ENCODE data around the gene MTHFD1. TPM values are rescaled to one million over a fixed set of nuclear protein-coding genes. Genes with fewer than 3 reads are reported as not detected.
"Not testable (repeated sequence)": the region's sequence is repeated elsewhere in the genome, so short reads cannot be mapped to it uniquely, and the experiment has no call there.

MTHFD1 gene
- total RNA-seq, 2 experiments from 2014 or later: 231 to 238 TPM

DNA sequence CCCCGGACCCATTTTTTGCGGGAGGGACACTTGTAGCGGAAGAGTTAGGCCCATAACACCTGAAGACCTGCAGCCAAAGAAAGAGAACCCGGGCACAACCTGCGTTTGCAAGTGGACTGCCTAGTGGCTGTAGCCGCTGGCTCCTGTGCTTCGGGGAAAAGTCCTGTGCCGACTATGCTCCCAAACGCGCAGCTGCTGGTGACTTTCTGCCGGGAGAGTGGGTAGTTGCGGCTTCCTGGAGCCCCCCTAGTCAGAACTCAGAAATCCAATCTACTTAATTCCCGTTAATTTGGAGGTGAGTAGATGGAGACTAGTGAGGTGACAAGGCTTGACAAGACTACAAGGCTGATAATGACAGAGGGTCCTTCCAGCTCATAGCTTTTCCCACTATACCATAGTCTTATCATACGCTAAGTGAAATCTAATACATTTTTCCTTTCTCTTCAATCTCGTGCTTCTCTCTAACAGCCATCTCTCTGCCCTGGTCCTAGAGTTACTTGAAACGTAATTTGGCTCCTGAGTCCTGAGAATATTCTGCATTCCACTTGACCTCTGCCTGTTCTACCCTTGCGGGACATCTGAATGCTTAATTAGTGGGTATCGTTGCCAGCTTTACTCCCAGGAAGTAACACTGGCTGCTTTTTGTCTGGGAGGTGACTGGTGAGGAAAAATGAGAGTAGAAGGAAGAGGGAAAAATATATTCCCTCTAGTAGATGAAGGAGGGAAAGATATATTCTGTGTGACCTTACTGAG is 556 bp downstream of the MTHFD1 start:
- peak overlapping the region; percentile 94 for H3K27ac Mint-ChIP-seq
- no peaks in the 10 kb centered on the region for H3K9me3 Mint-ChIP-seq (ENCODE audit: insufficient read depth)
- DNase-seq (peak; percentile 47), ATAC-seq (peak; percentile 14)
- H3K36me3 Mint-ChIP-seq (ENCODE audit: low read depth): peaks cover 50% of the 10 kb centered on the region
- POLR2A ChIA-PET: interaction anchor here (0.5 to 4.4 kb wide), 14 partner anchors 9 to 747 kb away, joined by 3 to 55 read pairs (median 5); partner anchors contain the start of genes WDR89, ZBTB1 and ZBTB25
- peak overlapping the region; percentile 99 for H3K4me3 Mint-ChIP-seq
- peaks cover 53% of the 10 kb centered on the region for H3K4me1 Mint-ChIP-seq (ENCODE audit: low read depth)
- CTCF ChIA-PET: interaction anchor here (0.8 to 3.2 kb wide), 10 partner anchors 17 to 618 kb away, joined by 3 to 14 read pairs (median 4); partner anchors contain the start of gene ZBTB1
- no peaks in the 10 kb centered on the region for H3K27me3 Mint-ChIP-seq (ENCODE audit: low read depth)

DNA sequence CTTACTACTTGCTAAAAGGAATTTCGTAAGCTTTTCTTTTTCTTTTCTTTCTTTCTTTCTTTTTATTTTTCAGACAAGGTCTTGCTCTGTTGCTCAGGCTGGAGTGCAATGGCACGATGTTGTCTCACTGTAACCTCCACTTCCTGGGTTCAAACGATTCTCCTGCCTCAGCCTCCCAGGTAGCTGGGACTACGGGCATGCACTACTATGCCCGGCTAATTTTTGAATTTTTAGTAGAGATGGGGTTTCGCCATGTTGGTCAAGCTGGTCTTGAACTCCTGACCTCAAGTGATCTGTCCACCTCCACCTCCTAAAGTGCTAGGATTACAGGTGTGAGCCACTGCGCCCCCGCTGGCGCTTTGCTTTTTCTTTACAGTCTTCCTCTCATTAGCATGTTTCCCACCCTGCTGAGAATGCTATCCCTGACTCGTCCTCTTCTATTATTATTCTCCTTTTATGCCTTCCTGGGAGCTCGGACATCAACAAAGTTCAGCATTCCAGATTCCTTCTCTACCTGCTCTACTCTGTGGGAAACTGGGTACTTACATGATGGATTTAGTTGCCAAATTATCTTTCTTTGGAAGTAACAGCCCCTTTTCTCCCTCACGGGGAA is 3.1 kb downstream of the MTHFD1 start:
- DNase-seq (no peak), ATAC-seq (no peak)
- H3K27ac Mint-ChIP-seq: peak overlapping the region; percentile 37
- peaks cover 58% of the 10 kb centered on the region for H3K36me3 Mint-ChIP-seq (ENCODE audit: low read depth)
- no peaks in the 10 kb centered on the region for H3K27me3 Mint-ChIP-seq (ENCODE audit: low read depth)
- H3K4me1 Mint-ChIP-seq (ENCODE audit: low read depth): peaks cover 63% of the 10 kb centered on the region
- ChIA-PET CTCF (interaction anchor here (0.8 to 1.8 kb wide), 5 partner anchors 11 to 47 kb away, joined by 3 to 6 read pairs (median 5); no protein-coding TSS in a partner anchor), POLR2A (interaction anchor here (0.6 kb wide), 1 partner anchor 43 kb away, joined by 6 read pairs; no protein-coding TSS in a partner anchor)
- H3K4me3 Mint-ChIP-seq: peak overlapping the region; percentile 44
- H3K9me3 Mint-ChIP-seq (ENCODE audit: insufficient read depth): no peaks in the 10 kb centered on the region

DNA sequence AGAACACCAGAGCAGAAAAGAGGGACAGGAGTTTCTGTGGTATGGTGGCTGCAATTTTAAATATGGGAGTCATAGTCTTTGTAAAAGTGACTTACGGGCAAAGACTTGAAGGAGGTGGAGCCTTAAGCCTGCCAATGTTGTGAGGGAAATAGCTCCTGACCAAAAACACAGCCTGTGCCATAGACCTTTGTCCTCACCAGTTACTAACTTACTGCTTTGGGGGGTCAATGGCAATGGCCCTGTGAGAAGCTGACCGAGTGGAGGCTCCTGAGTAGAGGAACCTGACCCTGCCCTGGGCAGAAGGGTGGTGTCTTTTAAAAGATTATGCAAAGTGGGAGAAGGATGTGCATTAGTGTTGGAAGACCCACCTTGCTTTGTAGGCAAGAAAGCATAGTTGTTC is 3.8 kb downstream of the MTHFD1 start:
- Mint-ChIP-seq H3K36me3 (ENCODE audit: low read depth) (peaks cover 58% of the 10 kb centered on the region), H3K9me3 (ENCODE audit: insufficient read depth) (no peaks in the 10 kb centered on the region), H3K4me1 (ENCODE audit: low read depth) (peaks cover 58% of the 10 kb centered on the region), H3K27me3 (ENCODE audit: low read depth) (no peaks in the 10 kb centered on the region), H3K27ac (no peak overlapping the region), H3K4me3 (no peak overlapping the region)
- no peak for DNase-seq
- ATAC-seq: no peak
- ChIA-PET CTCF (interaction anchor here (0.8 to 1.8 kb wide), 6 partner anchors 9 to 86 kb away, joined by 3 to 6 read pairs (median 5); no protein-coding TSS in a partner anchor), POLR2A (no interaction called here)

DNA sequence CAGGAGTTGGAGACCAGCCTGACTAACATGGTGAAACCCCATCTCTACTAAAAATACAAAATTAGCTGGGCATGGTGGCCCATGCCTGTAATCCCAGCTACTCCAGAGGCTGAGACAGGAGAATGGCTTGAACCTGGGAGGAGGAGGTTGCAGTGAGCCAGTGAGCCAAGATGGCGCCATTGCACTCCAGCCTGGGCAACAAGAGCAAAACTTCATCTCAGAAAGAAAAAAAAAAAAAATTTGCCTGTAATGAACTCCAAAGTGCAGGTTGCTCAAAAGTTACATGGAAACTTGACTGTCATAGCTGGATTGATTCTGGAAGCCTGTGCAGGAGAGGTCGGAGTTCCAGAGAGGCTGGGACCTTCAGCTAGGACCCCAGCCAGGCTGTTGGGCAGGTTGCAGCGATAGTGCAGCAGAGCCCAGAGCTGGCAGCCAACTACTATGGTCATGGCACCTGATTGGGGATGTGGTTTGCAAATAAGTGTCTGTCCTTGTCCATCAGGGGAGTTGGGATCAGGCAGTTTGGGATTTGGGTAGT is 5.1 kb downstream of the MTHFD1 start:
- DNase-seq; H3K9me3 Mint-ChIP-seq (ENCODE audit: insufficient read depth); H3K27me3 Mint-ChIP-seq (ENCODE audit: low read depth); H3K4me3 Mint-ChIP-seq; ATAC-seq: not testable (repeated sequence)
- peaks cover 55% of the 10 kb centered on the region for H3K4me1 Mint-ChIP-seq (ENCODE audit: low read depth)
- H3K36me3 Mint-ChIP-seq (ENCODE audit: low read depth): peaks cover 59% of the 10 kb centered on the region
- POLR2A ChIA-PET: interaction anchor here (0.6 to 2.2 kb wide), 2 partner anchors 56 to 1065 kb away, joined by 3 to 8 read pairs; no protein-coding TSS in a partner anchor
- CTCF ChIA-PET: interaction anchor here (0.7 to 2.2 kb wide), 5 partner anchors 37 to 122 kb away, joined by 3 to 9 read pairs (median 3); partner anchors contain the start of gene AKAP5
- peak overlapping the region; percentile 14 for H3K27ac Mint-ChIP-seq

DNA sequence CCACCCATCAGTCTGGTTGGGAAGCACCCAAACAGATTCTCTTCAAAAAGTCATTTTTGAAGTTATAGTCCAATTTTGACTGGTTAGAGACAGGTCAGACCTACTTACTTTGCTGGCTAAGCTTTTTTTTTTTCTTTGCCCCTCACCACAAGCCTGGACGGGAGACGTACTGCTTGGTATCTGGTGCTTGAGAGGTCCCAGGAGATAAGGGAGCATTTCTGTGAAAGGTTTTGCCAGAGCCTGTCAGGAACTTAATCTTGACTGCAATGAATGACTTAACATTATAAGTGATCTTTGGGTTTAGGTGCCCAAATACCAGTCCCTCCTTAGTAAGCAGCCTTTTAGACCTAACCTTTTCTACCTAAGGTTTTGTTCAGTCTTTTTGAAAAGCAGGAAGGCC is 6.3 kb downstream of the MTHFD1 start:
- no peaks in the 10 kb centered on the region for H3K27me3 Mint-ChIP-seq (ENCODE audit: low read depth)
- no peaks in the 10 kb centered on the region for H3K9me3 Mint-ChIP-seq (ENCODE audit: insufficient read depth)
- peaks cover 62% of the 10 kb centered on the region for H3K36me3 Mint-ChIP-seq (ENCODE audit: low read depth)
- CTCF ChIA-PET: interaction anchor here (1.0 to 2.2 kb wide), 2 partner anchors 36 to 116 kb away, joined by 3 to 9 read pairs; no protein-coding TSS in a partner anchor
- ATAC-seq: no peak
- DNase-seq: no peak
- POLR2A ChIA-PET: interaction anchor here (0.6 to 2.2 kb wide), 2 partner anchors 35 to 57 kb away, joined by 4 to 8 read pairs; no protein-coding TSS in a partner anchor
- peaks cover 55% of the 10 kb centered on the region for H3K4me1 Mint-ChIP-seq (ENCODE audit: low read depth)
- no peak overlapping the region for H3K4me3 Mint-ChIP-seq
- peak overlapping the region; percentile 21 for H3K27ac Mint-ChIP-seq

DNA sequence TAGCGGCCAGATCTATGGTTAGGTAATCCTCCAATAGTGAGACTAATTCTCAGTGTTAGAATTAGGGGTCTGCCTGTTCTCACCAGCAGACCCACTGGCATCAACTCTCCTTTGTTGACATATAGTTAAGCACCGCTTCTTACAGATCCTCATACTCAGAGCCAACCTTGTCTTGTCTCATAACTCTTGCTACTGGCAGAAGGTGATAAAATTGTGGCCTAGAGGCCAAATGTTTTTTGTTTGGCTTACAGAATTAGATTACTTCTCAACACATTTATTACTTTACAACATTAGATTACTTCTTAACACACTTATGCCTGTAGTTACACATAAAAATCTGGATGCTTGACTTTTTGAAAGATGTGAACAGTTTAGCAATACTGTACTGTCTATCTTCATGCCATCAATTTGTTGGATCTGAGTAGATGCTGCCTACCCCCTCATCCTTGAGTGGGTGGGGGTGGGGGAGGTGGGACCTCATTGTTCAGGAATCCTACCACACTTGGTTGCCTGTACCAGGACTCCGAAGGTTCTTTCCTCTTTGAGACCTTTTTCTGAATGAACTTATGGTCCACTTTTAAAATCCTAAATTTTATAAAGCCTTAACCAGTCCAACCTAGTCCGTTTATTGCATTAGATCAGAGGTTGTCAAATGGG is 7.0 kb downstream of the MTHFD1 start:
- peaks cover 50% of the 10 kb centered on the region for H3K4me1 Mint-ChIP-seq (ENCODE audit: low read depth)
- CTCF ChIA-PET: interaction anchor here (0.9 kb wide), 1 partner anchor 35 kb away, joined by 5 read pairs; no protein-coding TSS in a partner anchor
- POLR2A ChIA-PET: interaction anchor here (2.2 kb wide), 1 partner anchor 57 kb away, joined by 8 read pairs; no protein-coding TSS in a partner anchor

DNA sequence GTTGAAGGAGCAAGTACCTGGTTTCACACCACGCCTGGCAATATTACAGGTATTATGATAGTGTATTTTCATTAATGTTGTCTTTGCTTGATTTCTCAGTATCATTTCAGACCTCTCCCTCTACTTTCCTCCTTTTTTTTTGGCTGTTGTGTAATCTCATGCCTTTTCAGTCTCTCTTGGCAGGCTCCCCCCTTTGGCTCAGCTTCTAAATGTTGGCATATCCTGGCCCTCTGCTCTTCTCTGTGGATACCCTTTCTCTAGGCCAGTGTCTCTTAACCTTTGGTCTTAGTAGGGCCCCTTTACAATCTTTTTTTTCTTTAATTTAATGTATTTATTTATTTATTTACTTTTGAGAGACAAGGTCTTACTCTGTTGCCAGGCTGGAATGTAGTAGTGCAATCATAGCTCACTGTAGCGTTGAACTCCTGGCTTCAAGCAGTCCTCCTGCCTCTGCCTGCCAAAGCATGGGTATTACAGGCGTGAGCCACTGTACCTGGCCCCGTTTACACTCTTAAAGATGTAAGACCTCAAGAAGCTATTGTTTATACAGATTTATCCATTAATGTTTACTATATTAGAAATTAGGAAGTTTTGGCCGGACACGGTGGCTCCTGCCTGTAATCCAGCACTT is 12.8 kb downstream of the MTHFD1 start:
- H3K27me3 Mint-ChIP-seq (ENCODE audit: low read depth): no peaks in the 10 kb centered on the region
- no peak overlapping the region for H3K4me3 Mint-ChIP-seq
- CTCF ChIA-PET: interaction anchor here (0.9 to 1.2 kb wide), 4 partner anchors 9 to 63 kb away, joined by 3 to 4 read pairs (median 4); no protein-coding TSS in a partner anchor
- peaks cover 10% of the 10 kb centered on the region for H3K4me1 Mint-ChIP-seq (ENCODE audit: low read depth)
- peak overlapping the region; percentile 16 for H3K27ac Mint-ChIP-seq
- no peaks in the 10 kb centered on the region for H3K9me3 Mint-ChIP-seq (ENCODE audit: insufficient read depth)
- ATAC-seq (no peak), DNase-seq (no peak)
- H3K36me3 Mint-ChIP-seq (ENCODE audit: low read depth): peaks cover 42% of the 10 kb centered on the region
- POLR2A ChIA-PET: interaction anchor here (4.6 kb wide), 1 partner anchor 13 kb away, joined by 20 read pairs; the partner anchor contains the start of gene MTHFD1

More for the DNA sequence above, 7.0 kb downstream of the MTHFD1 start:
- Mint-ChIP-seq H3K27ac (peak overlapping the region; percentile 1), H3K9me3 (ENCODE audit: insufficient read depth) (no peaks in the 10 kb centered on the region), H3K4me3 (no peak overlapping the region), H3K27me3 (ENCODE audit: low read depth) (no peaks in the 10 kb centered on the region), H3K36me3 (ENCODE audit: low read depth) (peaks cover 57% of the 10 kb centered on the region)
- no peak for ATAC-seq
- no peak for DNase-seq

DNA sequence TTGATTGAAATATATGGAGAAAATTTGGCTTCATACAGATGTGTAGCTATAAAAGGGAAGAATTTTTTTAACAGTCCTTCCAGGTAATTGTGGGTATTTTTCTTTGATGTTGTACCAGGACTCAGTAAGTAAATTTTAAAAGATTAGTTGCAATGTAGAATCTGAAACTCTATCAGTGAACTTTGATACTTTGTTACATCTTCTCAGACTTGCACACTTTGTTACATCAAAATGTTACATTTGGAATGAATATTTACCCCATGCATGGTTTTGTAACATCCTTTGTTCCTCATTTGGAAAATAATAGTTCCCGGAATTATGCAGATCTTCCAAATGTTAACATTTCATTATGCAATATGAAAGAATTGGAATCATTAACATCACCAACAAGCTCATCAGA is 13.8 kb downstream of the MTHFD1 start:
- Mint-ChIP-seq H3K4me1 (ENCODE audit: low read depth) (peaks cover 10% of the 10 kb centered on the region), H3K9me3 (ENCODE audit: insufficient read depth) (no peaks in the 10 kb centered on the region), H3K27ac (no peak overlapping the region), H3K27me3 (ENCODE audit: low read depth) (no peaks in the 10 kb centered on the region), H3K4me3 (no peak overlapping the region), H3K36me3 (ENCODE audit: low read depth) (peaks cover 46% of the 10 kb centered on the region)
- ATAC-seq: no peak
- ChIA-PET POLR2A (no interaction called here), CTCF (interaction anchor here (0.9 to 1.8 kb wide), 5 partner anchors 10 to 64 kb away, joined by 3 to 5 read pairs (median 4); no protein-coding TSS in a partner anchor)
- DNase-seq: no peak

DNA sequence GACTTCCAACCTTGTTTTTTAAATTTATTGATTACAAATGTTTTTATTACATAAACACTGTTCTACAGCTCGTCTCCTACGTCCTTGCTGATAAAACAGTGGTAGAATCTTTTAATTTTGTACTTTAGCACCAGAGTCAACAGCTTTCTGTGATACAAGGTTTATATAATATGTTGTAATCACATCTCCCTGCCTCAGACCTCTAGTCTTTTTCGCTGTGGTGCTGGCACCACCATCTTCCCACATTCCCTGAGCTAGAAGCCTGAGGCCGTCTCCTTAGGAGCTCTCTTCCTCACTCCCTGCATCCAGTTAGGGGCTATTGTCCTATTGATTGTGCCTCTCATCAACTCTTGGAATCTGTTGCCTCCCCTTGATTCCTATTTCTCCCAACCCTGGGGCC is 17.1 kb downstream of the MTHFD1 start:
- Mint-ChIP-seq H3K27ac (no peak overlapping the region), H3K4me3 (no peak overlapping the region), H3K4me1 (ENCODE audit: low read depth) (peaks cover 21% of the 10 kb centered on the region), H3K9me3 (ENCODE audit: insufficient read depth) (no peaks in the 10 kb centered on the region), H3K27me3 (ENCODE audit: low read depth) (no peaks in the 10 kb centered on the region), H3K36me3 (ENCODE audit: low read depth) (peaks cover 48% of the 10 kb centered on the region)
- POLR2A ChIA-PET: no interaction called here
- ATAC-seq (no peak), DNase-seq (no peak)
- CTCF ChIA-PET: interaction anchor here (1.3 to 1.4 kb wide), 2 partner anchors 24 to 105 kb away, joined by 3 read pairs; no protein-coding TSS in a partner anchor

DNA sequence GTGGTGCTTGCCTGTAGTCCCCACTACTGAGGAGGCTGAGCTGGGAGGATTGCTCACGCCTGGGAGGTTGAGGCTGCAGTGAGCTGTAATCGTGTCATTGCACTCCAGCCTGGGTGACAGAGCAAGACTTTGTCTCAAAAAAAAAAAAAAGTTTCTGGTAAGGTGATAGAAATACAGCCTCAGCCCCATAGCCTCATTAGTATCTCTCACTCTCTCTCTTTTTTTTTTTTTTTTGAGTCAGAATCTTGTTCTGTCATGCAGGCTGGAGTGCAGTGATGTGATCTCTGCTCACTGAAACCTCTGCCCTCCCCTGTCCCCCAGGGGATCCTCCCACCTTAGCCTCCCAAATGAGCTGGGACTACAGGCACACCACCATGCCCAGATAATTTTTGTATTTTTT is 19.2 kb downstream of the MTHFD1 start:
- CTCF ChIA-PET: no interaction called here

More for the DNA sequence above, 19.2 kb downstream of the MTHFD1 start:
- H3K4me1 Mint-ChIP-seq (ENCODE audit: low read depth): peaks cover 40% of the 10 kb centered on the region
- POLR2A ChIA-PET: no interaction called here
- DNase-seq: no peak
- no peak for ATAC-seq
- no peak overlapping the region for H3K4me3 Mint-ChIP-seq
- H3K27ac Mint-ChIP-seq: no peak overlapping the region
- no peaks in the 10 kb centered on the region for H3K27me3 Mint-ChIP-seq (ENCODE audit: low read depth)
- peaks cover 61% of the 10 kb centered on the region for H3K36me3 Mint-ChIP-seq (ENCODE audit: low read depth)
- no peaks in the 10 kb centered on the region for H3K9me3 Mint-ChIP-seq (ENCODE audit: insufficient read depth)
